Right cardiac atrium (tissue), 5 donors: ENCODE measurements around the gene RSU1. TPM values are rescaled to one million over a fixed set of nuclear protein-coding genes. Genes with fewer than 3 reads are reported as not detected.
"Not testable (repeated sequence)": the region's sequence is repeated elsewhere in the genome, so short reads cannot be mapped to it uniquely, and the experiment has no call there.

Experiments used
- ATAC-seq, 2 donors: fragments of 200-7000 bp; cut with Tn5 transposase; one replicate each; pipeline versions ENCODE4 v1.8.0 to v1.9.1; 2020; ENCODE audit warnings: moderate library complexity in 2 of 2, mild to moderate bottlenecking in 1 of 2
- DNase-seq, 3 donors: peaks; one replicate each; pipeline ENCODE4 v3.0.0-alpha.2; 2020
- H3K27ac ChIP-seq: one replicate; pipeline ENCODE4 v1.5.1; 2013; ENCODE audit warnings: mild to moderate bottlenecking, low read length, control low read depth, moderate library complexity
- H3K27me3 ChIP-seq: one replicate; pipeline ENCODE4 v1.6.1; 2013; ENCODE audit not compliant: control insufficient read depth, insufficient read depth
- H3K4me1 ChIP-seq: one replicate; pipeline ENCODE4 v1.6.1; 2013; ENCODE audit warnings: low read length; ENCODE audit not compliant: control insufficient read depth, insufficient read depth
- H3K4me3 ChIP-seq: one replicate; pipeline ENCODE4 v1.5.1; 2013; ENCODE audit warnings: low read length, control low read depth
- H3K9me3 ChIP-seq: one replicate; pipeline ENCODE4 v1.6.1; 2013; ENCODE audit warnings: low read length; ENCODE audit not compliant: control insufficient read depth
- WGBS: extraction: QIAGEN DNeasy Blood & Tissue Kit; methylation state at CpG from one replicate; pipeline ENCODE4 v1.1.7; 2013; 5-methylcytosine and 5-hydroxymethylcytosine counted together
- intact Hi-C, 4 donors: fragments of 100-400 bp; cut with DNase I; formaldehyde crosslinking; loops; one replicate each; pipeline versions ENCODE4 v1.11.0 to v1.14.0; 2022 to 2023
- polyA plus RNA-seq: library from polyadenylated mRNA; stranded (reverse); fragments of 200-250 nt; gene quantifications from one replicate; pipeline ENCODE4 v1.2.3, GENCODE V29; 2013
- total RNA-seq, 4 donors: library from RNA; stranded (reverse); fragmentation: NEBNext Ultra II Directional; extraction: Animal tissue kit (Norgen Biotek cat#: 25700); gene quantifications; one replicate each; pipeline ENCODE4 v1.2.1, GENCODE V29; 2021
- donor health status: healthy with polysubstance abuse.
- donor health status: DM: no; HTN: yes; CAD: no.
- donor health status: DM: no; HTN: no; CAD: no.
- donor health status: DM: no; HTN: yes; CAD: no; lungs with severe emphysema.
- donor health status: DM: yes; HTN: yes; CAD: no.

RSU1 gene
- total and polyA plus RNA-seq, 5 donors, result 44.4 to 53.4 (median 48.2) TPM

DNA sequence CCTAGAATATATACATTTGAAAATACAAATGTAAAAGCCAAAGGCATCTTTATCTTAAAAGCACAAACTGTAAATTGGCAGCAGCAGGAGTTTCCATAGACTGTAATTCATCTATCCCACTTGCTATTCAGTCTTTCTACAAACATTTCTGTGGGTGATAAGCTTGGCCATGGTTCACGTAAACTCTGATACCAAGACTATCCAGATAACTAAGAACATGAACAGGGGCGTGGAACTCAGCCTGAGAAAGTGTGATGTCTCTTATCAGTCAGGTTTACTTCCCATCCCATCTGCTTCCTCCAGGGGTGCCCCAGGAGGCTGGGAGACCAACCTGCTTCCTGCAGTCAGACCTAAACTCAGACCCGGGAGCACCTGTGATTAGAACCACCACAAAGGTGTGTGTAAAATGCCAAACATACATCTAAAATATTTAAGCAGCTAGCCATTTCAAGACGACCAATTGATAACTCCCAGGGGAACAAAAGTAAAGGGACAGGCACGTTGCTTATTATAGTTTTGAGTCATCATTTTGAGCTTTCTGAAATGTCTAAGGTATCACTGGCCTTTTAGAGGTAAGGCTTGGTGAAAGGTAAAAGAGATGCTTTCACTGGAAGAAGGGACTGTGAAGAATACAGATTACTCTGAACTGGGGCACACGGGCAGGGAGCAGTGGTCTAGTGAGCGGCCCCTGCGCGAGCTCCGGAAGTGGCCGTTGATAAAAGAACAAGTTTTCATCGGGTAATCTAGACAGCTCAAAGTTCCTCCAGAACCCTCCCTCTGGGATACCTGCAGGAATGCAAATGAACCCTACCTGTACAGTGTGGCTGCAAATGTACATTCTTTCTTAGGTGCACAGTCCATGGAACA is 51.5 kb downstream of the RSU1 start:
- DNase-seq (no peak), ATAC-seq (no peak)
- H3K4me3 ChIP-seq, result no peak overlapping the region
- 58% methylated on average over 12 of the region's 12 CpGs for WGBS
- no peaks in the 10 kb centered on the region for H3K9me3 ChIP-seq
- peaks cover 2% of the 10 kb centered on the region for H3K4me1 ChIP-seq
- intact Hi-C loops, result no loop called here
- H3K27ac ChIP-seq, result no peak overlapping the region
- H3K27me3 ChIP-seq, result no peaks in the 10 kb centered on the region

DNA sequence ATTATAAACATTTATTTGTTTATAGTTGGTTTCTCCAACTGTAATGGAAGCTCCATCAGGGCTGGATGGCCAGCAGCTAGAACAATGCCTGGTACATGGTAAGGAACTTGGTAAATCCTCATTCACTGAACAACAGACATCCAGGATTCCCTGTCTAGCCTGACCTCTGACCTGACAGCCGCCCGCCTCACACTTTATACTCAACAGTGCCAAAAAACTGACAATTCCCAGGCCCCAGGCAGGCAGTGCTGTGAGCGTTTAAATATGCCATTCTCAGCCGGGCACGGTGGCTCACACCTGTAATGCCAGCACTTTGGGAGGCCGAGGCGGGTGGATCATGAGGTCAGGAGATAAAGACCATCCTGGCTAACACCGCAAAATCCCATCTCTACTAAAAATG is 55.9 kb downstream of the RSU1 start:
- intact Hi-C loops, result no loop called here
- Histone ChIP-seq H3K27ac (no peak overlapping the region), H3K27me3 (no peaks in the 10 kb centered on the region), H3K4me3 (no peak overlapping the region), H3K4me1 (peaks cover 2% of the 10 kb centered on the region), H3K9me3 (no peaks in the 10 kb centered on the region)
- no peak for ATAC-seq
- WGBS, result 71% methylated on average over 8 of the region's 8 CpGs
- DNase-seq, result no peak

DNA sequence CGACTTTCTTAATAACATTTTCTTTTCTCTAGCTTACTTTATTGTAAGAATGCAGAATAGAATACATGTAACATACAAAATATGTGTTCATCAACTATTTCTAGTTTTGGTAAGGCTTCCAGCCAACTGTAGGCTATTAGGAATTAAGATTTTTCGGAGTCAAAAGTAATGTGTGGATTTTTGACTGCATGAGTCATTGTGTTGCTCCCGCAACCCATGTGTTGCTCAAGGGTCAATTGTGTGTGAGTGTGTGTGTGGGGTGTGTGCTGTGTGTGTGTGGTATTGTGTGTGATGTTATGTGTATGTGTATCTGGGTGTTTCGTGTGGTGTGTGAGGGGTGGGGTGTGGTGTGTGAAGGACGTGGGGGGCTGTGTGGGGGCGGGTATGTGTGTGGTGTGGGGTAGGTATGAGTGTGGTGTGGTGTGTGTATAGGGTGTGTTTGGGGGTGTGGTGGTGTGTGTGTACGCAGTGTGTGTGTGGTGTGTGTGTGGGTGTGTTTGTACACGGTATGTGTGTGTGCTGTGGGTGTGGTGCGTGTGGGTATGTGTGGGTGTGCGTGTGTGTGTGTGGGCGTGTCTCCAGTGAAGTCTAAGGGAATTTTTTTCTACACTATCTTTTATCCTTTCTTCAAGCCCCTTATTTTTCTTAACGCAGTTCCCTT is 60.5 kb downstream of the RSU1 start:
- no peak overlapping the region for H3K27ac ChIP-seq
- WGBS, result 94% methylated on average over 12 of the region's 12 CpGs
- H3K4me3 ChIP-seq, result no peak overlapping the region
- ATAC-seq, result no peak
- peaks cover under 1% of the 10 kb centered on the region for H3K4me1 ChIP-seq
- H3K27me3 ChIP-seq, result no peaks in the 10 kb centered on the region
- no peaks in the 10 kb centered on the region for H3K9me3 ChIP-seq
- no peak for DNase-seq
- intact Hi-C loops, result no loop called here

DNA sequence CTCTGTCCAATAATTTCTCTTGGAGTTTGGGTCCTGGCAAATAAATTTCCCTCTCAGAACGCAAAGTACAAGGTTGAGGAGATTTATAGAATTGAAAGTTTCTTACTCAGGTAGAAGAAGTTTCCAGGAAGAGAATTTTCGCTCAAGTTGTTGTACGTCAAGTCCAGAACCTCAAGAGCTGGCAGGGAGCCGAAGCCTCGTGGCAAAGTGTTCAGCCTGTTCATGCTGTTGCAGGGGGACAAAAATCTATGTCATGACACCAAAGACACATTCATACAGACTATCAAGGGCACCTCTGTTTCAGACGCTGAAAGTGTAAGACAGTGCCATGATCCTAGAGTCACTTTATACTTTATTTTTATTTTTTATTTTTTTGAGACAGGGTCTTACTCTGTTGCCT is 62.5 kb downstream of the RSU1 start:
- Histone ChIP-seq H3K4me1 (no peaks in the 10 kb centered on the region), H3K27me3 (no peaks in the 10 kb centered on the region), H3K4me3 (no peak overlapping the region), H3K9me3 (no peaks in the 10 kb centered on the region), H3K27ac (no peak overlapping the region)
- DNase-seq, result no peak
- ATAC-seq, result no peak
- intact Hi-C loops, result no loop called here
- 69% methylated on average over 6 of the region's 6 CpGs for WGBS

DNA sequence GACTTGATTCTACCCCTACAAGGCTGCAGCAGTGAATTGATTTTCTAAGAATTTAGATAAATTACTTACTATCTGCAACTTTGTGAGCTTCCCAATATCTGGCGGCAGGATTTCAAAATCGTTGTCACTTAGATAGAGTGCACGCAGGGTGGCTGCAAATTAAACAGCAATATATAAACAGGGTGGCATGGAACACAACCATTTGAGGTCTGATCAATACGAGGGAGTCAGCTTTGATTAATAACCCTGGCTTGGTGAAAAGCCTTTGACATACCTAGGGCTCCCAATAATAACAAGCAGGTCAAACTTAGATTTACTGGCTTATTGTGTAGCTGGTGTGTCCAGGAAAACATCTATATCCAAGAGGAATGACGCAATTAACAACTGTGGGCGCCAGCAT is 64.4 kb downstream of the RSU1 start:
- H3K4me3 ChIP-seq, DNase-seq, H3K9me3 ChIP-seq, H3K4me1 ChIP-seq, ATAC-seq, intact Hi-C loops, H3K27me3 ChIP-seq, H3K27ac ChIP-seq: not testable (repeated sequence)
- WGBS, result 93% methylated on average over 6 of the region's 6 CpGs

DNA sequence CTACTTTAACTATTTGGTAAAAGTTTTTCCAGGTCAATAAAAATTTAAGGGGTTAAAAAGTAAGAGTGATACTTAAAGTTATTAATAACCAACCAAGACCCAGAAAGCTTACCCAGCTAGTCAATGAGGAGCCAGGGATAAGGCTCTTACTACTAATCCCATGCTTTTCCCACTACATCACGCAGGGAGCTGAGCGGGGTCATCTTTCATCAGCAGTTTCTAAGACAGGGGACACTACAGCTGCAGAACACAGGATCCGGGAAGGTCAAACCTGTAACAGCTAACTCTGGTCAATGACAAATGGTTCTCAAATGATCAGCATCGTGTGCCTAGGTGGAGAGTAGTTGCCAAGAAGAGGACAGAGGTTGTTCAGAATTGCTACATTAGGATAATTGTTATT is 65.1 kb downstream of the RSU1 start:
- Histone ChIP-seq H3K27ac (no peak overlapping the region), H3K4me3 (no peak overlapping the region), H3K4me1 (no peaks in the 10 kb centered on the region), H3K9me3 (no peaks in the 10 kb centered on the region), H3K27me3 (no peaks in the 10 kb centered on the region)
- ATAC-seq, result no peak
- DNase-seq, result no peak
- WGBS, result 92% methylated on average over 4 of the region's 4 CpGs
- intact Hi-C loops, result no loop called here

DNA sequence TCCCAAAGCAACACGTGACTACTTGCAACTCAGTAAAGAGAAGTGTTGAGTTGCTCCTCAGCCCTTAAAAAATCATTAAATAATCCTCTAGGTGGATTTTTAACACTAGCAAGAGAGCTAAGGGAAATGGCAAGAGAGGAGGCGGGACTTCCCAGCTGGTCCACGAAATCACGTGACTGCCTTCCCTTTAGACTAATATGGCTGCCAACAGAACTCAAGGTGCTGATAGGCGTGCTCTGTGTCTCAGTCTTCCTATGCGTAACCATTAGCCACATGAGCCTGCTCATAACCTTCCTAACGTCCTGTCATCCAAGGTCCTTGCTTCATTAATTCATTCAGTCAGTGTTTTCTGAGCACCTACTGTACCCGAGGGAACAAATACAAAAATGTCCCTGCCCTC is 66.0 kb downstream of the RSU1 start:
- no peak for ATAC-seq
- no peaks in the 10 kb centered on the region for H3K27me3 ChIP-seq
- no peaks in the 10 kb centered on the region for H3K9me3 ChIP-seq
- 98% methylated on average over 8 of the region's 8 CpGs for WGBS
- intact Hi-C loops, result no loop called here
- H3K4me3 ChIP-seq, result no peak overlapping the region
- DNase-seq, result no peak
- H3K27ac ChIP-seq, result no peak overlapping the region
- H3K4me1 ChIP-seq, result no peaks in the 10 kb centered on the region

DNA sequence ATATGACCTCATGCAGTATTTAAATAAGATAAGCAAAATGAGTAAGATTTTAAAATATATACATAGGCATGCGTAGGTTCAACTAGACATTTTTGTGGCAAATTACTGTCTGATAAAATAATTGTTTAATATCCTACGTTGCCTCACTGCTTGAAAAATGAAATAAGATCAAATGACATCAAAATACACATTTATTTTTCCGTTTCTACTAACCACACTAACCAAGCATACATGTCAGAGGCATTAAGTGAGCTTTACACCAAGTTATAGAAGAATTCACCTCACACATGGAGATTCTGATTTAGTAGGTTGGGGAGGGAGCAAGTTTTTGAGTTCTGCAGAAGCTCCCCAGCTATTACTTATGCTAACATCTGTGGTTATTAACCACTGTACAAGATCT is 66.8 kb downstream of the RSU1 start:
- ATAC-seq, result no peak
- no peak overlapping the region for H3K27ac ChIP-seq
- H3K27me3 ChIP-seq, result no peaks in the 10 kb centered on the region
- no peak for DNase-seq
- no peaks in the 10 kb centered on the region for H3K9me3 ChIP-seq
- intact Hi-C loops, result no loop called here
- H3K4me1 ChIP-seq, result no peaks in the 10 kb centered on the region
- no peak overlapping the region for H3K4me3 ChIP-seq
- WGBS, result 94% methylated on average over 3 of the region's 3 CpGs

DNA sequence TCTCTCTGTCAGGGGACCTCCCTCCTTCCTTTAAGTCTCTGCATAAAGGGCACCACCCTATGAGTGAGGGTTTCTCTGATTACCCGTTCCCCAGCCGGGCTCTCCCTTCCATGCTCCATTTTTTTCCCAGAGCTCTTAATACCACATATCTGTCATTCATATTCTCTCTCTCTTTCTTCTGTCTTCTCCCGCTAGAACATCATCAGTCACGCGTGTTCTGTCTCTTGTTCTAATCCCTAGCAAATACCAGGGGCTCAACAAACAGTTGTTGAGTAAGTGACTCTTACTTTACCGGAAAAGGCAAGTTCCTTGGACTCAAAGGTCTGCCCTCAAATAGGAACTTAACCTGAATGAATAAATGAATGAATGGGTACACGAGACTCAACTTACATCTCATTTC is 68.5 kb downstream of the RSU1 start:
- no peak for ATAC-seq
- no peak for DNase-seq
- WGBS, result 98% methylated on average over 7 of the region's 7 CpGs
- H3K4me3 ChIP-seq, result no peak overlapping the region
- H3K27me3 ChIP-seq, result no peaks in the 10 kb centered on the region
- H3K27ac ChIP-seq, result no peak overlapping the region
- intact Hi-C loops, result loop anchor here in 1 of 4 donors (10.0 kb wide), 1 partner anchor 124 kb away; no protein-coding TSS in a partner anchor
- H3K9me3 ChIP-seq, result no peaks in the 10 kb centered on the region
- no peaks in the 10 kb centered on the region for H3K4me1 ChIP-seq

DNA sequence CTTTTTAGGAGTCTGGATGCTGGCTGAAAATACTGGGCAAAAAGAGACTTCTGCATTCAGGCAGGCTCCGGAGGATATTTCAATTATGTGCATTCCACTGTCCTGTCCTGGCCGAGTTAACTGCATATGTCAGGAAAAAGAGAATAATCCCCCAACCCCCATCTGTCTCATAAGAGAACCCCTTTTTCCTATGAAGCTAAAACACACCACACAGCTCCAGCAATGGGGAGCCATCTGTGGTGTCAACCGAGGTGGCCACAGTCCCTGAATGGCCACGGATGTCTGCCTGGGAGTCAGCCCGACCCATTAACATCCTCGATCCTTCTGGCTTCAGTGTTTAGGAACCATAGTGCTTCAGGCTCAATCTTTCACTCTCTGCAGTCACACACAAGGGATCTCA is 70.4 kb downstream of the RSU1 start:
- ATAC-seq (no peak), DNase-seq (no peak)
- Histone ChIP-seq H3K27ac (no peak overlapping the region), H3K4me3 (no peak overlapping the region), H3K27me3 (no peaks in the 10 kb centered on the region), H3K9me3 (no peaks in the 10 kb centered on the region), H3K4me1 (no peaks in the 10 kb centered on the region)
- intact Hi-C loops, result loop anchor here in 1 of 4 donors (10.0 kb wide), 1 partner anchor 122 kb away; no protein-coding TSS in a partner anchor
- 88% methylated on average over 6 of the region's 6 CpGs for WGBS

DNA sequence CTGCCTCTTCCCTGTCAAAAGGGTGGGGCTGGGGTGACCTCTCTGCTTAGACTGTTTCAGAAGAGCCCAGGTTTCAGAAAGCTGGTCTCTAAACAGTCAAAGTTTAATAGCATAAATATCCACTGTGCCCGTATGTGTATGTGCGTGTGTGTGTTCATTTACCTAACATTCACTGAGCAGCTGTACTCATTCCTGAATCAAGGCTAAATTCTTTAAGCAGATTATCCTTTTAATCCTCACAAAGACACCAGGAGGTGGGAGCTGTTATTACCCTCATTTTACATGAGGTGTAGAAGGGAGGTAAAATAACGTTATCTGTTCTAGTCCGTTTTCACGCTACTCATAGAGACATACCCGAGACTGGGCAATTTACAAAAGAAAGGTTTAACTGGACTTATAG is 72.2 kb downstream of the RSU1 start:
- Histone ChIP-seq H3K27ac (no peak overlapping the region), H3K27me3 (no peaks in the 10 kb centered on the region), H3K4me3 (no peak overlapping the region), H3K9me3 (no peaks in the 10 kb centered on the region), H3K4me1 (no peaks in the 10 kb centered on the region)
- intact Hi-C loops, result loop anchor here in 1 of 4 donors (10.0 kb wide), 1 partner anchor 120 kb away; no protein-coding TSS in a partner anchor
- DNase-seq, result no peak
- no peak for ATAC-seq
- 82% methylated on average over 6 of the region's 6 CpGs for WGBS
